Stimulated activated naive B cell treated with anti-CD40 and anti-IgM and Interleukin-4, amounts not matched to agents 10 μg/mL and 1 μg/mL and 100 μg/mL, for 72 hours (primary cell): ENCODE data around the gene PREP.

ENCODE experiments used
- ATAC-seq, 2 donors: fragments of 150-1000 bp; cut with Tn5 transposase; replicated peaks; 2 replicates each; pipeline ENCODE4 v1.10.0; 2021; ENCODE audit warnings: moderate library complexity in 1 of 2
- DNase-seq: peaks from one replicate; pipeline ENCODE4 v3.0.0; 2021
- H3K27ac Mint-ChIP-seq: one replicate; pipeline ENCODE4 v1.8.0; 2022; ENCODE audit warnings: mild to moderate bottlenecking, mixed read lengths
- H3K27me3 Mint-ChIP-seq, 2 donors: one replicate each; pipeline ENCODE4 v1.8.0; 2022; ENCODE audit warnings: mixed read lengths in 2 of 2
- H3K36me3 Mint-ChIP-seq, 2 donors: one replicate each; pipeline ENCODE4 v1.8.0; 2022; ENCODE audit warnings: mixed read lengths in 2 of 2, mild to moderate bottlenecking in 1 of 2
- H3K4me1 Mint-ChIP-seq, 2 donors: one replicate each; pipeline ENCODE4 v1.8.0; 2022; ENCODE audit warnings: mixed read lengths in 2 of 2, mild to moderate bottlenecking in 1 of 2
- H3K4me3 Mint-ChIP-seq, 2 donors: one replicate each; pipeline ENCODE4 v1.8.0; 2022; ENCODE audit warnings: mild to moderate bottlenecking in 2 of 2, mixed read lengths in 2 of 2, moderate library complexity in 1 of 2
- H3K9me3 Mint-ChIP-seq, 2 donors: one replicate each; pipeline ENCODE4 v1.8.0; 2022; ENCODE audit warnings: mixed read lengths in 2 of 2, mild to moderate bottlenecking in 1 of 2

Gene PREP

DNA sequence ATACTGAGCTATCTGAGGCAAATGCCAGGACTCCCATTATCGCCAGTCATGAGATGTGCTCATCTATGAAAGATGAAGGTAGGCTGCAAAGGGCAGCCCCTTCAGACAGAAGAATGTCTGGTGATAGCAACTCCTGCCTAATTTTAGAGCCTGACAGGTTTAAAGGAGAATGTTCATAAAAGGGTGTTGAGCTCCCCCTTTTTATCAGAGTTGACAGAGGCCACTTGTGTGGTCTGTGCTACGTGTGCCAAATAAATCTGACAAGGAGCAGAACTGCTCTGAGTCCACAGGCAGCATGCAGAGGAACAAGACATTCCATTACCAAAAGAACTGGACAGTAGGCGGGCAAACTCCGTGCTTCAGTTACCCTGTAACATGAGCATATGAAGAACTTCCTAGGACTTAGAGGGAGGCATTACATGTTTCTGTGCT lies 101.8 kb downstream of the PREP start:
- Mint-ChIP-seq H3K4me1 (no peaks in the 10 kb centered on the region), H3K4me3 (no peak overlapping the region), H3K9me3 (no peaks in the 10 kb centered on the region), H3K27ac (no peak overlapping the region), H3K36me3 (peaks cover 32 to 37% of the 10 kb centered on the region in 2 donors), H3K27me3 (no peaks in the 10 kb centered on the region)
- ATAC-seq (no peak), DNase-seq (no peak)

DNA sequence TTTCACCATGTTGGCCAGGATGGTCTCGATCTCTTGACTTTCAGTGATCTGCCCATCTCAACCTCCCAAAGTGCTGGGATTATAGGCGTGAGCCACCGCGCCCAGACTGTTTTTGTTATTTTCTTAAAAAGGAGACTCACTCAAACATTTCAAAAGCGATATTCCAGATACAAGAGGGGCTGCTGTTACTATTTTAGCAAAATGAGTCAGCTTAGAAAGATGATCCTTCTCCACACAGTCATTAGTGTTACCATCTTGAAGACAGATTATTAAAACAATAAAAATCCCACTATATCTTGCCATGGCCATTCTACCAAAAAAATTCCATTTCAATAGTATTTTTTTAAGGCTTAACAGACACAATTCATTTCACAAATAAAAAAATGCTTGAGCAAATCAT lies 102.8 kb downstream of the PREP start:
- no peak overlapping the region for H3K27ac Mint-ChIP-seq
- ATAC-seq (no peak), DNase-seq (no peak)
- peaks cover 36 to 39% of the 10 kb centered on the region in 2 donors for H3K36me3 Mint-ChIP-seq
- H3K4me1 Mint-ChIP-seq = no peaks in the 10 kb centered on the region
- peaks cover 0 to 3% of the 10 kb centered on the region in 2 donors for H3K9me3 Mint-ChIP-seq
- H3K4me3 Mint-ChIP-seq = no peak overlapping the region
- no peaks in the 10 kb centered on the region for H3K27me3 Mint-ChIP-seq

DNA sequence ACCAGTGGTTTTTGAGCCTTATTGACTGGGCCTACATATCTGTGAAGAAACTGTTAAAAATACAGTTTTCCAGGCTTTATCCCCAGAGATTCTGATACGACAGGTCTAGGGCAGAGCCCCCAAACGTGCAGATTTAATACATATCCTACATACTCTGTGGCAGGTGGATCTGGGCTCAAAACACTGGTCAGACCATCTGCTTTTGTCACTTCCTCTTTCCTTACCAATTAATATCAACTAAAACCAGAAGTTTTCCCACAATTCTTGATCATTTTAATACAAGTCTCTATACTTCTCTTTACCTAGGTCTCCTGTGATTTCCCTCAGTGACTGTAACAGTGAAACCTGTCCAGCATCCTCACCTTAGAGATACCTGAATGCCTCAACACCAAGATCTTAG lies 108.8 kb downstream of the PREP start:
- Mint-ChIP-seq H3K4me3 (no peak overlapping the region), H3K4me1 (peaks cover 0 to 1% of the 10 kb centered on the region in 2 donors), H3K9me3 (peaks cover 3 to 5% of the 10 kb centered on the region in 2 donors), H3K27me3 (no peaks in the 10 kb centered on the region), H3K27ac (no peak overlapping the region), H3K36me3 (peaks cover 40 to 54% of the 10 kb centered on the region in 2 donors)
- DNase-seq = no peak
- no peak for ATAC-seq

- peaks cover 0 to 1% of the 10 kb centered on the region in 2 donors for H3K4me1 Mint-ChIP-seq
- H3K9me3 Mint-ChIP-seq = peaks cover 3 to 5% of the 10 kb centered on the region in 2 donors
- no peak overlapping the region for H3K27ac Mint-ChIP-seq
- H3K36me3 Mint-ChIP-seq = peaks cover 38 to 66% of the 10 kb centered on the region in 2 donors
- H3K27me3 Mint-ChIP-seq = no peaks in the 10 kb centered on the region
- no peak overlapping the region for H3K4me3 Mint-ChIP-seq
- DNase-seq = no peak
- ATAC-seq = no peak
Measured at GRCh38 chr6:105292689-105293339, 110.1 kb downstream of the PREP start.

GRCh38 chr6:105291525-105291924 lies 111.4 kb downstream of the PREP start:
- ATAC-seq (no peak), DNase-seq (no peak)
- peaks cover 31 to 63% of the 10 kb centered on the region in 2 donors for H3K36me3 Mint-ChIP-seq
- H3K27me3 Mint-ChIP-seq = no peaks in the 10 kb centered on the region
- H3K4me1 Mint-ChIP-seq = peaks cover 0 to 1% of the 10 kb centered on the region in 2 donors
- no peak overlapping the region for H3K4me3 Mint-ChIP-seq
- H3K27ac Mint-ChIP-seq = no peak overlapping the region
- H3K9me3 Mint-ChIP-seq = peaks cover 3 to 5% of the 10 kb centered on the region in 2 donors

DNA sequence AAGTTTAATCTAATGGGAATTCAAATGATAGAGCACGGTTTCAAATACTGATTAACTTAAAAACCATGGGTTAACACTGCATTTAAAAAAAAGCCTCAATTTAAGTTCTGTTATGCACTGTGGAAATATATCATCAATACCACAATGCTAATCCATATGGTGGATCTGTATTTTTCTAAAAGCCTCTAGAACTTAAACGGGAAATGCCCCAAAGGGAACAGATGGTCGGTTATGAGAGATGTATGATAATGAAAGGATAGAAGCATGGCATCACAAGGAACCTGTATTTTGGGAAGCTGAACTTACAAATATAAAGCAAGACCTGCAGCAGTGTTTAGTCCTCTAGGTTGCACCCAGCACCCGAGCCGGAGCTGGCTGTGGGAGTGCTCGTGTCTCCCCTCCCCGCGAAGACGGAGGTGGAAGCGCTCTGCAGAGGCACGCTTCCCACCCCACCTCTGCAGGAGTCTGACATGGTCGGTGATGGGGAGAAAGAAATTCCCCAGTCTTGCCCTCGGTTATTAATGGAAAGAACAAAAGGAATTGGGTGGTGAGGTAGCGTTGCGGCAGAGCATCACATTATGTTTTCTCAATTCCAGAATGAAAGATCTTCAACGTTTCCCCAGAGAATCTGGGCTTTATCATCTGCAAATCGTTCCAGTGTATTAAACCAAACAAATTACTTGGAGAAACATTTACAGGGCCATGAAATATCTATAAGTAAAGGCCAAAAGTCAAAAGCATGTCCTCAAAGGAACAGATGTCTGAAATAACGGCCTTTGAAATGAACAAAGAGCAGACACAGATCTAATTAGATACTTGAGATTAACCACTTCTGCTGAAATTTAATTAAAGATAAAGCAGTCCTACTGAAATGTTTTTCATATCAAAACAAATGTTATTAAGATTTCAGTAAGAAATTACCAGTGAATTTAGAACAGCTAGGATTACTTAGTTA lies 120.0 kb downstream of the PREP start:
- Mint-ChIP-seq H3K4me1 (no peaks in the 10 kb centered on the region), H3K27me3 (no peaks in the 10 kb centered on the region), H3K4me3 (no peak overlapping the region), H3K36me3 (peaks cover 42 to 68% of the 10 kb centered on the region in 2 donors), H3K27ac (no peak overlapping the region), H3K9me3 (peaks cover 0 to 1% of the 10 kb centered on the region in 2 donors)
- DNase-seq = no peak
- no peak for ATAC-seq

- ATAC-seq = no peak
- no peaks in the 10 kb centered on the region for H3K27me3 Mint-ChIP-seq
- no peak for DNase-seq
- H3K4me1 Mint-ChIP-seq = no peaks in the 10 kb centered on the region
- H3K4me3 Mint-ChIP-seq = no peak overlapping the region
- H3K27ac Mint-ChIP-seq = no peak overlapping the region
- peaks cover 0 to 3% of the 10 kb centered on the region in 2 donors for H3K9me3 Mint-ChIP-seq
- H3K36me3 Mint-ChIP-seq = peaks cover 49 to 72% of the 10 kb centered on the region in 2 donors
Measured at GRCh38 chr6:105280033-105280432, 122.8 kb downstream of the PREP start.

DNA sequence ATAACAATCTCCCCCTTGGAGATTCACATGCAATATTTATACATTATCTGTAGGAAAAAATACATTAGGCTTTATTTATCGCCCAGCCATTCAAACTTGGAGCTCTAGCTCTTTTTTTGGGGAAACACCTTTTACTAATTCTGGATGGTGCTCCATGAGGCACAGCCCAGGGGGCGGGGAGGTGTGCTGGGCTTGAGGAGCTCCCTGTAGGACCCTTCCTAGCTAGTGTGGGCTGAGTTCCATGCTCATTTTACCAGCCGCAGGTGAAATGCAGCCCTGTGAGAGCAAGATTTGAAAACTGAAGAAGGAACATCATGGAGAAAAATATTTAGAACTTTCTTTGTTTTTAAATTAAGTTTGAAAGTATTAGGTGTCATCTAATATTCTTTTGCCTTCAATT lies 123.4 kb downstream of the PREP start:
- DNase-seq (no peak), ATAC-seq (no peak)
- Mint-ChIP-seq H3K4me1 (no peaks in the 10 kb centered on the region), H3K36me3 (peaks cover 46 to 66% of the 10 kb centered on the region in 2 donors), H3K27ac (no peak overlapping the region), H3K9me3 (peaks cover 0 to 3% of the 10 kb centered on the region in 2 donors), H3K4me3 (no peak overlapping the region), H3K27me3 (no peaks in the 10 kb centered on the region)

- H3K9me3 Mint-ChIP-seq = peaks cover 0 to 3% of the 10 kb centered on the region in 2 donors
- no peak overlapping the region for H3K4me3 Mint-ChIP-seq
- ATAC-seq (no peak), DNase-seq (no peak)
- H3K4me1 Mint-ChIP-seq = no peaks in the 10 kb centered on the region
- no peak overlapping the region for H3K27ac Mint-ChIP-seq
- no peaks in the 10 kb centered on the region for H3K27me3 Mint-ChIP-seq
- peaks cover 39 to 63% of the 10 kb centered on the region in 2 donors for H3K36me3 Mint-ChIP-seq
Measured at GRCh38 chr6:105278813-105279212, 124.1 kb downstream of the PREP start.

GRCh38 chr6:105278035-105278434 lies 124.8 kb downstream of the PREP start:
- ATAC-seq = no peak
- Mint-ChIP-seq H3K27ac (no peak overlapping the region), H3K4me1 (no peaks in the 10 kb centered on the region)

DNA sequence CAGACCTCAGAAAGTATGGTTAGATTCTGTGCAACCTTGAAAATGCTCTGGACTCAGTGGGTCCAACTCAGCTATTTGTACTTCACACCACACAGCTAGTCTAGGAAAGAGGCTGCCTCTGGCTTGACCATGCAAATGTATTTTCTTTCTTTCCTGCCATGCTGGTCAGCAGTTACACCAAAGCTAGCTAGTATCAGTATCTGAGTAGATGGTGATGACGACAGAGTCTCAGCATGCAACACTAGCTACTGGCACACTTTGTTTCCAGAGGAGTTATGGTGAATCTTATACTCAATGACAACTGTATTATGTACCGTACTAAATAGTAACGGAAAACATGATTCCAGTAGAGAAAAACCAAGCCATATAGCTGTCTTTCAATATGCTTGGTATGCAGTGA lies 126.5 kb downstream of the PREP start:
- H3K4me1 Mint-ChIP-seq = no peaks in the 10 kb centered on the region
- H3K9me3 Mint-ChIP-seq = peaks cover 0 to 2% of the 10 kb centered on the region in 2 donors
- peaks cover 28 to 41% of the 10 kb centered on the region in 2 donors for H3K36me3 Mint-ChIP-seq
- no peak overlapping the region for H3K4me3 Mint-ChIP-seq
- H3K27ac Mint-ChIP-seq = no peak overlapping the region
- no peaks in the 10 kb centered on the region for H3K27me3 Mint-ChIP-seq
- ATAC-seq = no peak
- no peak for DNase-seq

More at GRCh38 chr6:105278035-105278434, 124.8 kb downstream of the PREP start:
- Mint-ChIP-seq H3K9me3 (peaks cover 0 to 3% of the 10 kb centered on the region in 2 donors), H3K4me3 (no peak overlapping the region), H3K27me3 (no peaks in the 10 kb centered on the region), H3K36me3 (peaks cover 37 to 57% of the 10 kb centered on the region in 2 donors)
- no peak for DNase-seq

GRCh38 chr6:105275542-105275941 lies 127.3 kb downstream of the PREP start:
- Mint-ChIP-seq H3K27me3 (no peaks in the 10 kb centered on the region), H3K27ac (no peak overlapping the region), H3K4me1 (no peaks in the 10 kb centered on the region), H3K4me3 (no peak overlapping the region), H3K36me3 (peaks cover 27 to 33% of the 10 kb centered on the region in 2 donors), H3K9me3 (peaks cover 0 to 2% of the 10 kb centered on the region in 2 donors)
- ATAC-seq = no peak
- no peak for DNase-seq

GRCh38 chr6:105274678-105275077 lies 128.2 kb downstream of the PREP start:
- ATAC-seq (no peak), DNase-seq (no peak)
- no peaks in the 10 kb centered on the region for H3K27me3 Mint-ChIP-seq
- H3K36me3 Mint-ChIP-seq = peaks cover 27 to 32% of the 10 kb centered on the region in 2 donors
- no peak overlapping the region for H3K27ac Mint-ChIP-seq
- H3K4me1 Mint-ChIP-seq = no peaks in the 10 kb centered on the region
- H3K4me3 Mint-ChIP-seq = no peak overlapping the region
- peaks cover 0 to 2% of the 10 kb centered on the region in 2 donors for H3K9me3 Mint-ChIP-seq

- Mint-ChIP-seq H3K36me3 (peaks cover 25 to 32% of the 10 kb centered on the region in 2 donors), H3K4me3 (no peak overlapping the region), H3K27me3 (no peaks in the 10 kb centered on the region), H3K27ac (no peak overlapping the region), H3K9me3 (peaks cover 0 to 2% of the 10 kb centered on the region in 2 donors), H3K4me1 (no peaks in the 10 kb centered on the region)
- DNase-seq (no peak), ATAC-seq (no peak)
Measured at GRCh38 chr6:105273589-105273988, 129.3 kb downstream of the PREP start.
